K562 (cell line): Measurements from ENCODE around the gene FRMPD2. TPM values are rescaled to one million over a fixed set of nuclear protein-coding genes. Genes with fewer than 3 reads are reported as not detected.

Experiments
- KLF13 ChIP-seq: fragments of 450-650 bp; IDR thresholded peaks from 2 replicates; pipeline ENCODE4 v1.6.1; 2016; ENCODE audit warnings: missing genetic modification characterization, low read depth, mild to moderate bottlenecking, missing compliant biosample characterization, moderate library complexity, borderline replicate concordance
- L3MBTL2 ChIP-seq: fragments of 450-650 bp; IDR thresholded peaks from 2 replicates; pipeline ENCODE4 v1.6.1; 2016; ENCODE audit warnings: mild to moderate bottlenecking, moderate library complexity
- MEF2A ChIP-seq: IDR thresholded peaks from 2 replicates; pipeline ENCODE4 v1.6.1; 2011; ENCODE audit warnings: low read depth, mild to moderate bottlenecking, low read length, moderate library complexity; ENCODE audit not compliant: control insufficient read depth
- PTTG1 ChIP-seq: fragments of 450-650 bp; IDR thresholded peaks from 2 replicates; pipeline ENCODE4 v1.6.1; 2016; ENCODE audit warnings: low read depth, mild to moderate bottlenecking, missing genetic modification characterization, missing compliant biosample characterization
- USF2 ChIP-seq: sonication (generic); formaldehyde crosslinking; IDR thresholded peaks from 2 replicates; pipeline ENCODE4 v1.5.0; 2020; ENCODE audit warnings: missing genetic modification reagents
- YBX1 ChIP-seq: fragments of 450-650 bp; IDR thresholded peaks from 2 replicates; pipeline ENCODE4 v1.7.1; 2016; ENCODE audit warnings: mild to moderate bottlenecking
- ZNF140 ChIP-seq: fragments of 250-450 bp; sonication (Bioruptor Pico); IDR thresholded peaks from 2 replicates; pipeline ENCODE4 v1.8.0; 2021; ENCODE audit warnings: moderate library complexity, mild to moderate bottlenecking, inconsistent platforms
- ZNF263 ChIP-seq: sonication (generic); formaldehyde crosslinking; IDR thresholded peaks from 2 replicates; pipeline ENCODE4 v1.8.0; 2022; ENCODE audit warnings: mild to moderate bottlenecking, missing genetic modification reagents, borderline replicate concordance
- polyA plus RNA-seq, 8 experiments: library from polyadenylated mRNA; depleted of rRNA in 4 of 8; stranded (reverse) in 5 of 8; unstranded in 3 of 8; fragments of >200 nt; fragmentation: Nextera tagmentation in 2 of 8; fragmentation: Illumina TruSeq in 1 of 8; extraction: Ambion mirVana in 2 of 8; extraction: Trizol in 1 of 8; gene quantifications; 2 replicates each; pipeline versions ENCODE4 v1.2.1 to v1.2.3, GENCODE V29; 2011 to 2014; ENCODE audit warnings: inconsistent platforms in 1 of 8, missing spikeins in 1 of 8
- total RNA-seq, 7 experiments: library from RNA; depleted of rRNA in 6 of 7; stranded (reverse); fragments of >200 nt in 6 of 7; fragmentation: Illumina TruSeq in 2 of 7; extraction: Trizol in 2 of 7; gene quantifications; 2 replicates each; pipeline versions ENCODE4 v1.2.1 to v1.2.3, GENCODE V29; 2011 to 2021; ENCODE audit warnings: low replicate concordance in 1 of 7
- TF ChIP-seq, protein P1 (sequence below): IDR thresholded peaks from 2 replicates; pipeline ENCODE4 v1.6.1; 2011; ENCODE audit not compliant: insufficient read length; ENCODE audit errors: extremely low read depth
- TF ChIP-seq, protein P2 (sequence below): fragments of 250-450 bp; sonication (Bioruptor Pico); IDR thresholded peaks from 2 replicates; pipeline ENCODE4 v1.5.0; 2020; ENCODE audit warnings: mild to moderate bottlenecking
- TF ChIP-seq, protein P3 (sequence below): sonication (generic); formaldehyde crosslinking; IDR thresholded peaks from 2 replicates; pipeline ENCODE4 v1.9.0; 2022; ENCODE audit warnings: mild to moderate bottlenecking, missing genetic modification reagents
- TF ChIP-seq, protein P4 (sequence below): fragments of 450-650 bp; IDR thresholded peaks from 2 replicates; pipeline ENCODE4 v1.6.1; 2018; ENCODE audit warnings: mild to moderate bottlenecking, low read depth; ENCODE audit not compliant: partially characterized antibody
- TF ChIP-seq, protein P5 (sequence below): fragments of 250-450 bp; sonication (Bioruptor Pico); IDR thresholded peaks from 2 replicates; pipeline ENCODE4 v1.6.1; 2021; ENCODE audit warnings: mild to moderate bottlenecking

The FRMPD2 gene
- total and polyA plus RNA-seq, 9 of the 15 experiments (the other 6 are each of a cell fraction or from before 2014, with no cell fraction given): 0.12 to 0.95 (median 0.33) TPM

DNA sequence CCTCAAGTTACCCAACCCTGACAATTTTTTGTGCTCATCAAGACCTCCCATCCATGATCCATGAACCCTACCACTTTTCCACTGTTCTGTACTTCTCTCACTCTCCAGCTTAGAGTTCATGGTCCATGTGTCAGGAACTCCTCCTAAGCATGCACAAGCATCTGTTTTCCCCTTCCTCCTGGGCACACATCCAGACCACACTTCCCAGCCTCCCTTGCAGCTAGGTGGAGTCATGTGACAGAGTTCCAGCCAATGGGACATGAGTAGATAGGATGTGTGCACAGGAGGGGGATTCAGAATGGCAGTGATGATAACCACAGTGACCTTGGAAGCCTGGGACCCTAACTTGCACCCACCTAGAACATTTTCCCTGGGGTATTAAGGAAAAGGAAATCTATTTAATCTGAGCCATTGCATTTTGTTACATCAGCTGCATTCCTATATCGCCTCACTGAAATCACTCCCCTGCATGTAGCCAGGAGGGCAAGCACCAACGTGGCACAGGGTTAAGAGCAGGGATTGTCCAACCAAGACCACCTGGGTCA is 9.6 kb upstream of the FRMPD2 start (continued):
- TF ChIP-seq KLF13 (tag): no peak
- TF ChIP-seq USF2: peak; percentile 80
- TF ChIP-seq, protein P1, sequence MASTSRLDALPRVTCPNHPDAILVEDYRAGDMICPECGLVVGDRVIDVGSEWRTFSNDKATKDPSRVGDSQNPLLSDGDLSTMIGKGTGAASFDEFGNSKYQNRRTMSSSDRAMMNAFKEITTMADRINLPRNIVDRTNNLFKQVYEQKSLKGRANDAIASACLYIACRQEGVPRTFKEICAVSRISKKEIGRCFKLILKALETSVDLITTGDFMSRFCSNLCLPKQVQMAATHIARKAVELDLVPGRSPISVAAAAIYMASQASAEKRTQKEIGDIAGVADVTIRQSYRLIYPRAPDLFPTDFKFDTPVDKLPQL: no peak
- TF ChIP-seq, protein P2, sequence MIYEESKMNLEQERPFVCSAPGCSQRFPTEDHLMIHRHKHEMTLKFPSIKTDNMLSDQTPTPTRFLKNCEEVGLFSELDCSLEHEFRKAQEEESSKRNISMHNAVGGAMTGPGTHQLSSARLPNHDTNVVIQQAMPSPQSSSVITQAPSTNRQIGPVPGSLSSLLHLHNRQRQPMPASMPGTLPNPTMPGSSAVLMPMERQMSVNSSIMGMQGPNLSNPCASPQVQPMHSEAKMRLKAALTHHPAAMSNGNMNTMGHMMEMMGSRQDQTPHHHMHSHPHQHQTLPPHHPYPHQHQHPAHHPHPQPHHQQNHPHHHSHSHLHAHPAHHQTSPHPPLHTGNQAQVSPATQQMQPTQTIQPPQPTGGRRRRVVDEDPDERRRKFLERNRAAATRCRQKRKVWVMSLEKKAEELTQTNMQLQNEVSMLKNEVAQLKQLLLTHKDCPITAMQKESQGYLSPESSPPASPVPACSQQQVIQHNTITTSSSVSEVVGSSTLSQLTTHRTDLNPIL (CRISPR knock-in tag): no peak
- no peak for TF ChIP-seq ZNF140 (CRISPR knock-in tag)
- TF ChIP-seq YBX1: no peak
- no peak for TF ChIP-seq PTTG1
- no peak for TF ChIP-seq L3MBTL2
- TF ChIP-seq, protein P3, sequence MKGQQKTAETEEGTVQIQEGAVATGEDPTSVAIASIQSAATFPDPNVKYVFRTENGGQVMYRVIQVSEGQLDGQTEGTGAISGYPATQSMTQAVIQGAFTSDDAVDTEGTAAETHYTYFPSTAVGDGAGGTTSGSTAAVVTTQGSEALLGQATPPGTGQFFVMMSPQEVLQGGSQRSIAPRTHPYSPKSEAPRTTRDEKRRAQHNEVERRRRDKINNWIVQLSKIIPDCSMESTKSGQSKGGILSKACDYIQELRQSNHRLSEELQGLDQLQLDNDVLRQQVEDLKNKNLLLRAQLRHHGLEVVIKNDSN (CRISPR knock-in tag): peak; percentile 92
- no peak for TF ChIP-seq ZNF263 (CRISPR knock-in tag)
- TF ChIP-seq, protein P4, sequence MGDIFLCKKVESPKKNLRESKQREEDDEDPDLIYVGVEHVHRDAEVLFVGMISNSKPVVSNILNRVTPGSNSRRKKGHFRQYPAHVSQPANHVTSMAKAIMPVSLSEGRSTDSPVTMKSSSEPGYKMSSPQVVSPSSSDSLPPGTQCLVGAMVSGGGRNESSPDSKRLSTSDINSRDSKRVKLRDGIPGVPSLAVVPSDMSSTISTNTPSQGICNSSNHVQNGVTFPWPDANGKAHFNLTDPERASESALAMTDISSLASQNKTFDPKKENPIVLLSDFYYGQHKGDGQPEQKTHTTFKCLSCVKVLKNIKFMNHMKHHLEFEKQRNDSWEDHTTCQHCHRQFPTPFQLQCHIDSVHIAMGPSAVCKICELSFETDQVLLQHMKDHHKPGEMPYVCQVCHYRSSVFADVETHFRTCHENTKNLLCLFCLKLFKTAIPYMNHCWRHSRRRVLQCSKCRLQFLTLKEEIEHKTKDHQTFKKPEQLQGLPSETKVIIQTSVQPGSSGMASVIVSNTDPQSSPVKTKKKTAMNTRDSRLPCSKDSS: peak; percentile 33
- TF ChIP-seq MEF2A: no peak
- TF ChIP-seq, protein P5, sequence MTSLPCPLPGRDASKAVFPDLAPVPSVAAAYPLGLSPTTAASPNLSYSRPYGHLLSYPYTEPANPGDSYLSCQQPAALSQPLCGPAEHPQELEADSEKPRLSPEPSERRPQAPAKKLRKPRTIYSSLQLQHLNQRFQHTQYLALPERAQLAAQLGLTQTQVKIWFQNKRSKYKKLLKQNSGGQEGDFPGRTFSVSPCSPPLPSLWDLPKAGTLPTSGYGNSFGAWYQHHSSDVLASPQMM (CRISPR knock-in tag): no peak
